ENCODE results near the gene FAAH.

The FAAH gene

DNA sequence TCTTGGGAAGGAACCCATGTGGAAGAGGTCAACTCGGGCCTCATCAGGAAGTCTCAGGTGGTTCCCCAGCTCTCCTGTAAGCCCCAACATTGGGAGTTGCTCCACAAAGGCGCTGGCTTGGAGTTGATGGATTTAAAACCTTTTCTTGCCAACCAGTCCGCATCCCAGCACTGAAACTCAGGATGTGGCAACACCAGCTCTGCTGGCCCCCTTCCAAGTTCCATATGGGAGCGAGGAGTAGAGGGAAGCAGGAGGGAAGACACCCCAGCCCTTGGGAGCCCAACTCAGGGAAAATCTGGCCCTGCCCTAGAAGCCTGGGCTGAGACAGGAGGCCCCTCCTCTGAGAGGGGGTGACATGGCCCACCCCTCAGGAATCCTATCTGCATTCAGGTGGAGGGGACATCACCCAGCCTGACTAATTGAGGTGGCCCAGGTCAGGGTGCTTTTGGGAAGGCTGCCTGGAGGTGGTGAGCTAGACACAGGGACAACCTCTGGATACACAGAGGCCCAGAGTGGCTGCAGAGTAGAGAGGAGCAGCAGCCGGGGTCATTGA, 62.4 kb downstream of the FAAH start:
- no peak overlapping the region for H3K4me3 ChIP-seq (ENCODE audit: low read length in 2 of 2)
- H3K9me3 ChIP-seq (replicated peaks in 1 of 2; ENCODE audit: control insufficient read depth in 2 of 2, insufficient read depth in 1 of 2, low read depth in 1 of 2, low read length in 2 of 2), result no peaks in the 10 kb centered on the region
- H3K14ac ChIP-seq (ENCODE audit: low read length), result no peak overlapping the region
- H3K18ac ChIP-seq (ENCODE audit: low read length), result peak overlapping the region; percentile 40
- no peak overlapping the region for H2BK5ac ChIP-seq (ENCODE audit: low read length)
- H3K4me1 ChIP-seq (ENCODE audit: control insufficient read depth in 2 of 2, insufficient read depth in 1 of 2, low read depth in 1 of 2, low read length in 2 of 2), result peaks cover 0 to 22% of the 10 kb centered on the region in 2 donors
- H3K79me1 ChIP-seq (ENCODE audit: low read depth, low read length), result no peaks in the 10 kb centered on the region
- no peak overlapping the region for H3K23ac ChIP-seq (ENCODE audit: low read depth, low read length, poor library complexity)
- peak overlapping the region; percentile 64 for H2BK15ac ChIP-seq (ENCODE audit: low read length)
- H3K9ac ChIP-seq (ENCODE audit: low read depth, low read length, poor library complexity), result no peak overlapping the region
- no peak overlapping the region for H2BK12ac ChIP-seq (ENCODE audit: low read length)
- no peak overlapping the region for H4K8ac ChIP-seq (ENCODE audit: low read depth, low read length)
- peaks cover 2 to 92% (median 52%) of the 10 kb centered on the region in 3 experiments for H3K27me3 ChIP-seq (ENCODE audit: control insufficient read depth in 3 of 3, insufficient read depth in 3 of 3, low read depth in 1 of 3, low read length in 3 of 3)
- H3K4me2 ChIP-seq (ENCODE audit: insufficient read depth, low read length, poor library complexity, severe bottlenecking), result no peak overlapping the region
- DNase-seq (ENCODE audit: low spot score), result no peak
- WGBS, 2 donors (ENCODE audit: extremely low coverage in 2 of 2, insufficient read length in 2 of 2, insufficient replicate concordance in 1 of 2), result no CpG with 5 or more reads among the region's 5 CpGs
- no peak overlapping the region for H3K4ac ChIP-seq (ENCODE audit: low read length)
- H2AK5ac ChIP-seq (ENCODE audit: low read depth, low read length), result no peak overlapping the region
- no peak overlapping the region for H4K91ac ChIP-seq (ENCODE audit: low read depth, low read length, poor library complexity)
- H3K36me3 ChIP-seq (replicated peaks in 1 of 2; ENCODE audit: control insufficient read depth in 2 of 2, insufficient read depth in 2 of 2, low read length in 2 of 2), result no peaks in the 10 kb centered on the region
- H2AFZ ChIP-seq (ENCODE audit: low read length), result no peak overlapping the region
- H3K27ac ChIP-seq (replicated peaks; ENCODE audit: low read length), result no peak overlapping the region
- no peak overlapping the region for H2BK120ac ChIP-seq (ENCODE audit: low read depth, low read length)

DNA sequence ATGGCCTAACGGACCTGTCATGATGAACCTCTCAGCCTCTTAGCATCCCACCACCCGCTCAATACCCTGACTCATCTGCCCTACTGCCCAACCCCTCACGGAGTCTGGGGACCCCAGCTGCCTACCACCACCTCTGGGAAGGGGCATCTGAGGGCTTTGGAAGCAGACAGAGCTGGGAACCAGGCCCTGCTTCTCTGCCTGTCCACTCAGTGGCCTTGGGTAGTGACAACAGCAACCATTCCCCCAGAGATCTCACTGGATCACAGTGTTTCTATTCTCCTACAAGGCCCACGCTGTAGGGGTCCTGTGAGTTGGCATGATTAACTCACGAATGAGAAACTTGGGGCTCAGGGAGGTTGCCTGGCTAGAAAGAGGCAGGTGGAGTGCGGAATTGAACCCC, 63.1 kb downstream of the FAAH start:
- Histone ChIP-seq H3K4me1 (ENCODE audit: control insufficient read depth in 2 of 2, insufficient read depth in 1 of 2, low read depth in 1 of 2, low read length in 2 of 2) (peaks cover 0 to 28% of the 10 kb centered on the region in 2 donors), H2AFZ (ENCODE audit: low read length) (no peak overlapping the region), H3K79me1 (ENCODE audit: low read depth, low read length) (no peaks in the 10 kb centered on the region), H2BK120ac (ENCODE audit: low read depth, low read length) (no peak overlapping the region), H3K9ac (ENCODE audit: low read depth, low read length, poor library complexity) (peak overlapping the region; percentile 60), H4K91ac (ENCODE audit: low read depth, low read length, poor library complexity) (no peak overlapping the region), H4K8ac (ENCODE audit: low read depth, low read length) (no peak overlapping the region), H2BK15ac (ENCODE audit: low read length) (no peak overlapping the region), H3K9me3 (replicated peaks in 1 of 2; ENCODE audit: control insufficient read depth in 2 of 2, insufficient read depth in 1 of 2, low read depth in 1 of 2, low read length in 2 of 2) (no peaks in the 10 kb centered on the region), H3K27ac (replicated peaks; ENCODE audit: low read length) (no peak overlapping the region), H3K23ac (ENCODE audit: low read depth, low read length, poor library complexity) (no peak overlapping the region), H2BK5ac (ENCODE audit: low read length) (no peak overlapping the region), H2AK5ac (ENCODE audit: low read depth, low read length) (no peak overlapping the region), H3K18ac (ENCODE audit: low read length) (no peak overlapping the region), H3K4me2 (ENCODE audit: insufficient read depth, low read length, poor library complexity, severe bottlenecking) (no peak overlapping the region), H3K27me3 (ENCODE audit: control insufficient read depth in 3 of 3, insufficient read depth in 3 of 3, low read depth in 1 of 3, low read length in 3 of 3) (peaks cover 2 to 92% (median 46%) of the 10 kb centered on the region in 3 experiments), H3K14ac (ENCODE audit: low read length) (no peak overlapping the region), H3K36me3 (replicated peaks in 1 of 2; ENCODE audit: control insufficient read depth in 2 of 2, insufficient read depth in 2 of 2, low read length in 2 of 2) (no peaks in the 10 kb centered on the region), H3K4ac (ENCODE audit: low read length) (no peak overlapping the region), H3K4me3 (ENCODE audit: low read length in 2 of 2) (no peak overlapping the region), H2BK12ac (ENCODE audit: low read length) (no peak overlapping the region)
- no CpG with 5 or more reads among the region's 6 CpGs for WGBS, 2 donors (ENCODE audit: extremely low coverage in 2 of 2, insufficient read length in 2 of 2, insufficient replicate concordance in 1 of 2)
- DNase-seq (ENCODE audit: low spot score), result no peak

GRCh38 chr1:46458190-46458589, 64.1 kb downstream of the FAAH start:
- Histone ChIP-seq H3K4ac (ENCODE audit: low read length) (no peak overlapping the region), H3K23ac (ENCODE audit: low read depth, low read length, poor library complexity) (peak overlapping the region; percentile 34), H3K79me1 (ENCODE audit: low read depth, low read length) (no peaks in the 10 kb centered on the region), H3K27ac (replicated peaks; ENCODE audit: low read length) (no peak overlapping the region), H3K4me2 (ENCODE audit: insufficient read depth, low read length, poor library complexity, severe bottlenecking) (no peak overlapping the region), H2BK5ac (ENCODE audit: low read length) (no peak overlapping the region), H3K9ac (ENCODE audit: low read depth, low read length, poor library complexity) (no peak overlapping the region), H2AFZ (ENCODE audit: low read length) (no peak overlapping the region), H3K36me3 (replicated peaks in 1 of 2; ENCODE audit: control insufficient read depth in 2 of 2, insufficient read depth in 2 of 2, low read length in 2 of 2) (no peaks in the 10 kb centered on the region), H2BK15ac (ENCODE audit: low read length) (peak overlapping the region; percentile 12), H3K9me3 (replicated peaks in 1 of 2; ENCODE audit: control insufficient read depth in 2 of 2, insufficient read depth in 1 of 2, low read depth in 1 of 2, low read length in 2 of 2) (no peaks in the 10 kb centered on the region), H2AK5ac (ENCODE audit: low read depth, low read length) (peak overlapping the region; percentile 71), H3K4me1 (ENCODE audit: control insufficient read depth in 2 of 2, insufficient read depth in 1 of 2, low read depth in 1 of 2, low read length in 2 of 2) (peaks cover 0 to 30% of the 10 kb centered on the region in 2 donors), H2BK12ac (ENCODE audit: low read length) (peak overlapping the region; percentile 60), H3K18ac (ENCODE audit: low read length) (peak overlapping the region; percentile 46), H4K8ac (ENCODE audit: low read depth, low read length) (no peak overlapping the region), H4K91ac (ENCODE audit: low read depth, low read length, poor library complexity) (no peak overlapping the region), H2BK120ac (ENCODE audit: low read depth, low read length) (no peak overlapping the region), H3K4me3 (ENCODE audit: low read length in 2 of 2) (no peak overlapping the region), H3K27me3 (ENCODE audit: control insufficient read depth in 3 of 3, insufficient read depth in 3 of 3, low read depth in 1 of 3, low read length in 3 of 3) (peaks cover 0 to 92% (median 36%) of the 10 kb centered on the region in 3 experiments), H3K14ac (ENCODE audit: low read length) (peak overlapping the region; percentile 91)
- WGBS, 2 donors (ENCODE audit: extremely low coverage in 2 of 2, insufficient read length in 2 of 2, insufficient replicate concordance in 1 of 2), result no CpG with 5 or more reads among the region's 4 CpGs
- DNase-seq (ENCODE audit: low spot score), result no peak

GRCh38 chr1:46458846-46459245, 64.7 kb downstream of the FAAH start:
- Histone ChIP-seq H3K79me1 (ENCODE audit: low read depth, low read length) (no peaks in the 10 kb centered on the region), H3K4me1 (ENCODE audit: control insufficient read depth in 2 of 2, insufficient read depth in 1 of 2, low read depth in 1 of 2, low read length in 2 of 2) (peaks cover 0 to 30% of the 10 kb centered on the region in 2 donors), H3K4me2 (ENCODE audit: insufficient read depth, low read length, poor library complexity, severe bottlenecking) (no peak overlapping the region), H2BK15ac (ENCODE audit: low read length) (no peak overlapping the region), H3K14ac (ENCODE audit: low read length) (no peak overlapping the region), H3K36me3 (replicated peaks in 1 of 2; ENCODE audit: control insufficient read depth in 2 of 2, insufficient read depth in 2 of 2, low read length in 2 of 2) (no peaks in the 10 kb centered on the region), H2BK5ac (ENCODE audit: low read length) (no peak overlapping the region), H2BK12ac (ENCODE audit: low read length) (no peak overlapping the region), H4K91ac (ENCODE audit: low read depth, low read length, poor library complexity) (no peak overlapping the region), H2AFZ (ENCODE audit: low read length) (no peak overlapping the region), H3K9me3 (replicated peaks in 1 of 2; ENCODE audit: control insufficient read depth in 2 of 2, insufficient read depth in 1 of 2, low read depth in 1 of 2, low read length in 2 of 2) (no peaks in the 10 kb centered on the region), H4K8ac (ENCODE audit: low read depth, low read length) (no peak overlapping the region), H2AK5ac (ENCODE audit: low read depth, low read length) (no peak overlapping the region), H3K4me3 (ENCODE audit: low read length in 2 of 2) (no peak overlapping the region), H3K18ac (ENCODE audit: low read length) (no peak overlapping the region), H3K27me3 (ENCODE audit: control insufficient read depth in 3 of 3, insufficient read depth in 3 of 3, low read depth in 1 of 3, low read length in 3 of 3) (peaks cover 0 to 92% (median 30%) of the 10 kb centered on the region in 3 experiments), H3K23ac (ENCODE audit: low read depth, low read length, poor library complexity) (no peak overlapping the region), H3K9ac (ENCODE audit: low read depth, low read length, poor library complexity) (no peak overlapping the region), H3K4ac (ENCODE audit: low read length) (no peak overlapping the region), H3K27ac (replicated peaks; ENCODE audit: low read length) (no peak overlapping the region), H2BK120ac (ENCODE audit: low read depth, low read length) (no peak overlapping the region)
- DNase-seq (ENCODE audit: low spot score), result no peak
- no CpG with 5 or more reads among the region's 7 CpGs for WGBS, 2 donors (ENCODE audit: extremely low coverage in 2 of 2, insufficient read length in 2 of 2, insufficient replicate concordance in 1 of 2)

Data from neuronal stem cell (in vitro differentiated cells).